NOMO-1 (cell line): ENCODE results near the gene HOXD3.

Source experiments
- DNase-seq, 2 experiments: peaks; one replicate each; lab custom pipeline; 2025; ENCODE audit not compliant: unreplicated experiment in 2 of 2; lab: John Stamatoyannopoulos, UW

HOXD3 gene

GRCh38 chr2:176121190-176122051 lies 35.7 kb upstream of the HOXD3 start:
- DNase-seq: no peak

GRCh38 chr2:176122052-176122682 lies 34.9 kb upstream of the HOXD3 start:
- DNase-seq: no peak

GRCh38 chr2:176122683-176123410 lies 34.3 kb upstream of the HOXD3 start, which contains the start of gene HOXD9:
TSS of gene HOXD9 (plus strand) at chr2:176122719. CDS start at chr2:176122769, 50 bp downstream.
- no peak for DNase-seq

GRCh38 chr2:176123411-176124109 lies 33.5 kb upstream of the HOXD3 start:
- DNase-seq: no peak

- no peak for DNase-seq
Measured at GRCh38 chr2:176124110-176124946, 32.8 kb upstream of the HOXD3 start.

GRCh38 chr2:176124947-176125771 lies 31.9 kb upstream of the HOXD3 start:
- no peak for DNase-seq

GRCh38 chr2:176125772-176126054 lies 31.4 kb upstream of the HOXD3 start:
- no peak for DNase-seq

- DNase-seq: peak in 1 of 2 experiments; percentile 43
Measured at GRCh38 chr2:176126929-176127773, 30.0 kb upstream of the HOXD3 start.

- DNase-seq: no peak
Measured at GRCh38 chr2:176127774-176128072, 29.4 kb upstream of the HOXD3 start.

GRCh38 chr2:176128172-176128981 lies 28.7 kb upstream of the HOXD3 start:
- DNase-seq: no peak

- no peak for DNase-seq
Measured at GRCh38 chr2:176128982-176129796, 27.9 kb upstream of the HOXD3 start, which contains the start of gene HOXD8. TSS of gene HOXD8 (plus strand) at chr2:176129705. CDS start at chr2:176130367, 662 bp downstream.

- DNase-seq: no peak
Measured at GRCh38 chr2:176129813-176130146, 27.3 kb upstream of the HOXD3 start.

GRCh38 chr2:176130147-176130956 lies 26.8 kb upstream of the HOXD3 start:
- DNase-seq: no peak

- no peak for DNase-seq
Measured at GRCh38 chr2:176130957-176131847, 25.9 kb upstream of the HOXD3 start.

- DNase-seq: no peak
Measured at GRCh38 chr2:176131848-176132158, 25.3 kb upstream of the HOXD3 start.
